ENCODE data around the gene TMEM50A.
"Not testable (repeated sequence)": the region's sequence is repeated elsewhere in the genome, so short reads cannot be mapped to it uniquely, and the experiment has no call there.

GRCh38 chr1:25336922-25337354 is 1.2 kb upstream of the TMEM50A start:
- TF ChIP-seq CTCF (conservative IDR thresholded peaks at IDR 0.05 in 1 of 2, IDR thresholded peaks at IDR 0.05 in 1 of 2; ENCODE audit: low read depth in 1 of 2, low read length in 2 of 2), result peak; percentile 3 to 19
- TF ChIP-seq EZH2 (IDR thresholded peaks at IDR 0.05; ENCODE audit: low read length, missing control alignments), result not testable (repeated sequence)

Measured in fibroblast of lung (primary cell).